Ureter (tissue), 1 donor: ENCODE measurements around the gene TNFRSF8. TPM values are rescaled to one million over a fixed set of nuclear protein-coding genes. Genes with fewer than 3 reads are reported as not detected.

ENCODE experiments used
- DNase-seq: peaks from one replicate; pipeline ENCODE4 v3.0.0-alpha.2; 2020; ENCODE audit warnings: low spot score
- total RNA-seq: library from RNA; stranded (reverse); gene quantifications from one replicate; pipeline ENCODE4 v1.2.4, GENCODE V29; 2023
- donor health status: DM: yes; HTN: yes; CAD: no.

Gene TNFRSF8
- total RNA-seq, 1 donor from 2014 or later: 0.36 TPM

DNA sequence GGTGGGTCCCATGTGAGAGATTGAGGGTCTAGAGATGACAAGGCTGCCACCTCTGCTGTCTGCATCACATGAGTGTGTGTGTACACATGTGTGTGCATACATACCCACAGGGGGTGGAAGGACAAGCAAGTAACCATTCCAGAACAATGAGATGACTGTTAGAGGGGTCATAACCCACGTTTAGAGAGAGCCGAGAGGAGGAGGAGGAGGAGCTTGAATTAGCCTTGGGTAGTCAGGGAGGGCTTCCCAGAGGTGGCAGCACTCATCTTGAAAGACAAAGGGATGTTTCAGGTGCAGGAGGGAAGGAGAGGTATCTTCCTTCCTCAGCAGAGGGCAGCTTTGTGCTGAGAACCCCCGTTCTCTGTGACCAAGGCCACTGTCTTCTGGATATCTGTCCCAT lies 125.0 kb downstream of the TNFRSF8 start:
- DNase-seq: no peak

DNA sequence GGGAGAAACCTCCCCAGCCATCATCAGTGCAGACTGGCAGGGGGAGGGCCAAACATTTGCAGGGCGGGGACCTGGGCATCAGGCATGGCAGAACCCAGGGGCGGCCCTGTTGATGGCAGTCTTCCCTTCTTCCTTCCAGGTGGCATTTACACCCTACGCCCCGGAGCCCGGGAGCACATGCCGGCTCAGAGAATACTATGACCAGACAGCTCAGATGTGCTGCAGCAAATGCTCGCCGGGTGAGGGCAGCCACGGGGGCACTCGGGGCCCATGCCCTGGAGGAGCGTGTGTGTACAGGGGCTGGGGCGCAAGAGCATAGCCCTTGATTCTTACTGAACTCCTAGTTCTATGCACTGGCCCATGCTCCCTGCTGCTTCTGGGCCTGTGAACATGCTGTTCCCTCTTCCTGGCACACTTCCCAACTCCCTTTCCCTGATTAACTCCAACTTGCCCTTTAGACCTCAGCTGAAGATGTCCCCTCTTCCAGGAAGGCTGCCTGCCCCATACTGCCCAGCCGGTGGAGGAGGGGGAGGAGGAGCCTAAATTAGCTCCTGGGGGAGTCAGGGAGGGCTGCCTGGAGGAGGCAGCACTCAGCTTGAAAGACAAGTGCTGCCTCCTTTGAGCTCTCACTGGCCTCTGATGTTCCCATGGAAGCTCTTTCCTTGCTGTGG lies 125.7 kb downstream of the TNFRSF8 start:
- no peak for DNase-seq

DNA sequence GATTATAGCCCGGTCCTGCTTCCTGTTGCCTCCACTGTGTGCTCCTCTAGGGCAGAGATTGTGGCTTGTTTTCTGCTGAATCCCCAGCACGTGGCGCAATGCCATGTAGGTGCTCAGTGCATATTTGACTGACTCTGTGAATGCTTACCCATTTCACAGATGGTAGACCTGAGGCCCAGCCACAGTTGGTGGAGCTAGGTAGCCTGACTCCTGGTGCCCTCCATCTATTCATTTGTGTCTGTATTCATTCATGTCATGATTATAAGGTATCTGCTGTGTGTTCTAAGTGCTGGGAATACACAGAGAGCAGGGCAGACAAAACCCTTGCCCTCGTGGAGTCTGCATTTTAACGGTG lies 126.2 kb downstream of the TNFRSF8 start:
- no peak for DNase-seq

DNA sequence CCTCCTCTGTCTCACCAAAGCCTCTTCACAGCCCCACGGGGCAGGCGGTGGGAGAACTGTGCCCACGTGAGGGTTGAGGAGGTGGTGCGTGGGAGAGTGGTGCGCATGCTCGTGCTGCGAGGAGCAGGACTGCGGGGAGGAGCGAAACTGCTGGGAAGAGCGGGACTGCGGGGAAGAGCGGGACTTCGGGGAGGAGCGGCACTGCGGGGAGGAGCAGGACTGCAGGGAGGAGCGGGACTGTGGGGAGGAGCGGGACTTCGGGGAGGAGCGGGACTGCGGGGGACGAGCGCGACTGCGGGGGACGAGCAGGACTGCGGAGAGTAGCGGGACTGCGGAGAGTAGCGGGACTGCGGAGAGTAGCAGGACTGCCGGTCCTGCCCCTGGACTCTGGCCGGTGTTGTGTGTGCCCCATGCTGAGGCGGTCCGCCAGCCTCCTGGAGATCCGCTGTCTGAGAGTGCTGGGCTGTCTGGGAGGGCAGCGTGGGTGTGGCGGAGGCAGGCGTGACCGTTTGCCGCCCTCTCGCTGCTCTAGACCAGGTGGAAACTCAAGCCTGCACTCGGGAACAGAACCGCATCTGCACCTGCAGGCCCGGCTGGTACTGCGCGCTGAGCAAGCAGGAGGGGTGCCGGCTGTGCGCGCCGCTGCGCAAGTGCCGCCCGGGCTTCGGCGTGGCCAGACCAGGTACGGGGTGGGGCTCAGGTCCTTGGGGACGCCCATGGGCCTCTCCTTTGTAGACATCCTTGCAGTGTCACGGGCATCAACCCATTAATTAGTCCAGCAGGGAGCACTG lies 128.3 kb downstream of the TNFRSF8 start:
- no peak for DNase-seq

Other genes starting within 250 kb of the TNFRSF8 start
- not detected for gene NPPA, start 215.5 kb upstream of the TNFRSF8 start, total RNA-seq
- not detected for gene NPPB, start 204.4 kb upstream of the TNFRSF8 start, total RNA-seq
- 36.6 TPM for gene KIAA2013, start 136.9 kb upstream of the TNFRSF8 start, total RNA-seq
- gene PLOD1, start 128.6 kb upstream of the TNFRSF8 start, total RNA-seq: 54.5 TPM
- gene MFN2, start 82.9 kb upstream of the TNFRSF8 start, total RNA-seq: 116 TPM
- gene MIIP, start 43.8 kb upstream of the TNFRSF8 start, total RNA-seq: 28.0 TPM
- gene TNFRSF1B, start 103.7 kb downstream of the TNFRSF8 start, total RNA-seq: 28.0 TPM
- 98.5 TPM for gene VPS13D, start 166.7 kb downstream of the TNFRSF8 start, total RNA-seq